HCT116 (cell line): ENCODE results near the gene P4HB.

Source experiments
- CEBPB ChIP-seq: IDR thresholded peaks from 2 replicates; pipeline ENCODE4 v1.6.1; 2012; ENCODE audit warnings: low read depth
- EZH2 ChIP-seq: fragments of 200-600 bp; sonication (generic); IDR thresholded peaks from 2 replicates; pipeline ENCODE4 v1.6.1; 2017; ENCODE audit warnings: antibody characterized with exemption, mixed run types
- EZH2phosphoT487 ChIP-seq: fragments of 200-600 bp; IDR thresholded peaks from 2 replicates; pipeline ENCODE4 v1.6.1; 2018; ENCODE audit warnings: antibody characterized with exemption, borderline replicate concordance
- JUND ChIP-seq: IDR thresholded peaks from 2 replicates; pipeline ENCODE4 v1.6.1; 2012
- POLR2A ChIP-seq: IDR thresholded peaks from 2 replicates; pipeline ENCODE4 v1.7.0; 2011; ENCODE audit warnings: borderline replicate concordance; ENCODE audit not compliant: insufficient read depth, insufficient read length; ENCODE audit errors: extremely low read depth
- SP1 ChIP-seq: IDR thresholded peaks from 2 replicates; pipeline ENCODE4 v1.6.1; 2012; ENCODE audit warnings: low read depth
- YY1 ChIP-seq: IDR thresholded peaks from 2 replicates; pipeline ENCODE4 v1.6.1; 2011; ENCODE audit warnings: low read length, low read depth, moderate library complexity, mild to moderate bottlenecking; ENCODE audit not compliant: insufficient replicate concordance; ENCODE audit errors: extremely low read depth
- ZFX ChIP-seq: fragments of 450-650 bp; IDR thresholded peaks from 2 replicates; pipeline ENCODE4 v1.6.1; 2017
- TF ChIP-seq, protein P1 (sequence below), 3 experiments: fragments of 200-600 bp in 1 of 3; sonication (generic) in 1 of 3; IDR thresholded peaks in 2 of 3; conservative IDR thresholded peaks in 1 of 3; 2 replicates each; pipeline ENCODE4 v1.5.1; 2012 to 2017; ENCODE audit warnings: low read depth in 2 of 3, low read length in 2 of 3, antibody characterized with exemption in 1 of 3, borderline replicate concordance in 1 of 3, control low read depth in 1 of 3, mild to moderate bottlenecking in 1 of 3, mixed read lengths in 1 of 3, mixed run types in 1 of 3, moderate library complexity in 1 of 3; ENCODE audit not compliant: insufficient read depth in 1 of 3
- TF ChIP-seq, protein P2 (sequence below): IDR thresholded peaks from 2 replicates; pipeline ENCODE4 v1.6.1; 2012
- TF ChIP-seq, protein P3 (sequence below): IDR thresholded peaks from 2 replicates; pipeline ENCODE4 v1.6.1; 2012; ENCODE audit warnings: low read depth
- TF ChIP-seq, protein P4 (sequence below): IDR thresholded peaks from 2 replicates; pipeline ENCODE4 v1.6.1; 2011; ENCODE audit warnings: mild to moderate bottlenecking, low read length, moderate library complexity; ENCODE audit not compliant: insufficient replicate concordance; ENCODE audit errors: extremely low read depth

DNA sequence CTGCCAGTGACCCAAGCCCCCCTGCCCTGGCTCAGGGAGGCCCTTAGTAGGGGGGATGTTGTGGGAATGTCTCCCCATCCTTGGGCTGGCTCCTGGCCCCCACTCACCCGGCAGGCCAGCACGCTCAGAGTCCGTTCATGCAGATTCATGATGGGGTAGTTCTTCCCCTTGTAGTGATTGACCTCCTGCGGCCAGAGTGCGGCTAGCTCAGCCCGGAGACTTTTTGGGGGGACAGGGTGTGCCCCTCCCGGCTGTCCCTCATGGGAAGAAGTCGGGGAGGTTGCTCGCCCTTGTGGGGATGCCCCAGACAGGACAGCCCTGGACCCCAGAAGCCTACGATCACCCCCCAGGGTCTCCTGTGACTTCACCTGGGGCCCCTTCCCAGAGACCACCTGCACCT lies 45.7 kb upstream of the P4HB start:
- TF ChIP-seq ZFX (no peak), POLR2A (no peak), SP1 (no peak), CEBPB (no peak), EZH2 (no peak), JUND (no peak), EZH2phosphoT487 (no peak), YY1 (no peak)
- TF ChIP-seq, protein P1, sequence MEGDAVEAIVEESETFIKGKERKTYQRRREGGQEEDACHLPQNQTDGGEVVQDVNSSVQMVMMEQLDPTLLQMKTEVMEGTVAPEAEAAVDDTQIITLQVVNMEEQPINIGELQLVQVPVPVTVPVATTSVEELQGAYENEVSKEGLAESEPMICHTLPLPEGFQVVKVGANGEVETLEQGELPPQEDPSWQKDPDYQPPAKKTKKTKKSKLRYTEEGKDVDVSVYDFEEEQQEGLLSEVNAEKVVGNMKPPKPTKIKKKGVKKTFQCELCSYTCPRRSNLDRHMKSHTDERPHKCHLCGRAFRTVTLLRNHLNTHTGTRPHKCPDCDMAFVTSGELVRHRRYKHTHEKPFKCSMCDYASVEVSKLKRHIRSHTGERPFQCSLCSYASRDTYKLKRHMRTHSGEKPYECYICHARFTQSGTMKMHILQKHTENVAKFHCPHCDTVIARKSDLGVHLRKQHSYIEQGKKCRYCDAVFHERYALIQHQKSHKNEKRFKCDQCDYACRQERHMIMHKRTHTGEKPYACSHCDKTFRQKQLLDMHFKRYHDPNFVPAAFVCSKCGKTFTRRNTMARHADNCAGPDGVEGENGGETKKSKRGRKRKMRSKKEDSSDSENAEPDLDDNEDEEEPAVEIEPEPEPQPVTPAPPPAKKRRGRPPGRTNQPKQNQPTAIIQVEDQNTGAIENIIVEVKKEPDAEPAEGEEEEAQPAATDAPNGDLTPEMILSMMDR (IDR thresholded peaks at IDR 0.05 in 2 of 3, conservative IDR thresholded peaks at IDR 0.05 in 1 of 3; ENCODE audit: borderline replicate concordance in 1 of 3, insufficient read depth in 1 of 3, low read depth in 2 of 3, low read length in 2 of 3) = no peak
- TF ChIP-seq, protein P2, sequence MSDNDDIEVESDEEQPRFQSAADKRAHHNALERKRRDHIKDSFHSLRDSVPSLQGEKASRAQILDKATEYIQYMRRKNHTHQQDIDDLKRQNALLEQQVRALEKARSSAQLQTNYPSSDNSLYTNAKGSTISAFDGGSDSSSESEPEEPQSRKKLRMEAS = no peak
- TF ChIP-seq, protein P3, sequence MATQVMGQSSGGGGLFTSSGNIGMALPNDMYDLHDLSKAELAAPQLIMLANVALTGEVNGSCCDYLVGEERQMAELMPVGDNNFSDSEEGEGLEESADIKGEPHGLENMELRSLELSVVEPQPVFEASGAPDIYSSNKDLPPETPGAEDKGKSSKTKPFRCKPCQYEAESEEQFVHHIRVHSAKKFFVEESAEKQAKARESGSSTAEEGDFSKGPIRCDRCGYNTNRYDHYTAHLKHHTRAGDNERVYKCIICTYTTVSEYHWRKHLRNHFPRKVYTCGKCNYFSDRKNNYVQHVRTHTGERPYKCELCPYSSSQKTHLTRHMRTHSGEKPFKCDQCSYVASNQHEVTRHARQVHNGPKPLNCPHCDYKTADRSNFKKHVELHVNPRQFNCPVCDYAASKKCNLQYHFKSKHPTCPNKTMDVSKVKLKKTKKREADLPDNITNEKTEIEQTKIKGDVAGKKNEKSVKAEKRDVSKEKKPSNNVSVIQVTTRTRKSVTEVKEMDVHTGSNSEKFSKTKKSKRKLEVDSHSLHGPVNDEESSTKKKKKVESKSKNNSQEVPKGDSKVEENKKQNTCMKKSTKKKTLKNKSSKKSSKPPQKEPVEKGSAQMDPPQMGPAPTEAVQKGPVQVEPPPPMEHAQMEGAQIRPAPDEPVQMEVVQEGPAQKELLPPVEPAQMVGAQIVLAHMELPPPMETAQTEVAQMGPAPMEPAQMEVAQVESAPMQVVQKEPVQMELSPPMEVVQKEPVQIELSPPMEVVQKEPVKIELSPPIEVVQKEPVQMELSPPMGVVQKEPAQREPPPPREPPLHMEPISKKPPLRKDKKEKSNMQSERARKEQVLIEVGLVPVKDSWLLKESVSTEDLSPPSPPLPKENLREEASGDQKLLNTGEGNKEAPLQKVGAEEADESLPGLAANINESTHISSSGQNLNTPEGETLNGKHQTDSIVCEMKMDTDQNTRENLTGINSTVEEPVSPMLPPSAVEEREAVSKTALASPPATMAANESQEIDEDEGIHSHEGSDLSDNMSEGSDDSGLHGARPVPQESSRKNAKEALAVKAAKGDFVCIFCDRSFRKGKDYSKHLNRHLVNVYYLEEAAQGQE = no peak
- TF ChIP-seq, protein P4, sequence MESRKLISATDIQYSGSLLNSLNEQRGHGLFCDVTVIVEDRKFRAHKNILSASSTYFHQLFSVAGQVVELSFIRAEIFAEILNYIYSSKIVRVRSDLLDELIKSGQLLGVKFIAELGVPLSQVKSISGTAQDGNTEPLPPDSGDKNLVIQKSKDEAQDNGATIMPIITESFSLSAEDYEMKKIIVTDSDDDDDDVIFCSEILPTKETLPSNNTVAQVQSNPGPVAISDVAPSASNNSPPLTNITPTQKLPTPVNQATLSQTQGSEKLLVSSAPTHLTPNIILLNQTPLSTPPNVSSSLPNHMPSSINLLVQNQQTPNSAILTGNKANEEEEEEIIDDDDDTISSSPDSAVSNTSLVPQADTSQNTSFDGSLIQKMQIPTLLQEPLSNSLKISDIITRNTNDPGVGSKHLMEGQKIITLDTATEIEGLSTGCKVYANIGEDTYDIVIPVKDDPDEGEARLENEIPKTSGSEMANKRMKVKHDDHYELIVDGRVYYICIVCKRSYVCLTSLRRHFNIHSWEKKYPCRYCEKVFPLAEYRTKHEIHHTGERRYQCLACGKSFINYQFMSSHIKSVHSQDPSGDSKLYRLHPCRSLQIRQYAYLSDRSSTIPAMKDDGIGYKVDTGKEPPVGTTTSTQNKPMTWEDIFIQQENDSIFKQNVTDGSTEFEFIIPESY = no peak
